Inflammatory macrophage treated with lipopolysaccharide for 1 hour (primary cell): Measurements from ENCODE around the gene SH3TC2.
A peak's percentile ranks its signal among the peaks of the same experiment; 100 is the strongest.

Source experiments
- DNase-seq, 2 donors: peaks; one replicate each; pipeline ENCODE4 v3.0.0-alpha.2; 2020 to 2022

The SH3TC2 gene

DNA sequence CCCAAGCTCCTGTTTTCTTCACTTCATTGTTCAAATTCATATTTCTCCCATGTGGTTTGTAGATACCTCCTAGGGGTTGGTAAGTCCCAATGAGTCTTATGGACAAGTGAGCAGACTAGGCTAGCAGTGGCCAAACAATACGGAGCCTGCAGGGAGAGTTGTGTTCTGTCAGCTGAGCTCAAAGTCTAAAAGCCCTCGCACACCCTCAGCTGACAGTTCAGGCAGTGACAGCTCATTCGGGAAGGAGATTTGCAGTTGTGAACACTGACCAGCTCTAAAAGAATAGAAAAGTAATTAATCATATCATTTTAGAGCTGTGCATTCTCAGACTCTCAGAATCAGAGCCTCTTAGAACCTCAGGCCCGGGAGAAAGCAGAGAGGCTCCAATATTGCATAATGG is 95.1 kb downstream of the SH3TC2 start:
- no peak for DNase-seq

DNA sequence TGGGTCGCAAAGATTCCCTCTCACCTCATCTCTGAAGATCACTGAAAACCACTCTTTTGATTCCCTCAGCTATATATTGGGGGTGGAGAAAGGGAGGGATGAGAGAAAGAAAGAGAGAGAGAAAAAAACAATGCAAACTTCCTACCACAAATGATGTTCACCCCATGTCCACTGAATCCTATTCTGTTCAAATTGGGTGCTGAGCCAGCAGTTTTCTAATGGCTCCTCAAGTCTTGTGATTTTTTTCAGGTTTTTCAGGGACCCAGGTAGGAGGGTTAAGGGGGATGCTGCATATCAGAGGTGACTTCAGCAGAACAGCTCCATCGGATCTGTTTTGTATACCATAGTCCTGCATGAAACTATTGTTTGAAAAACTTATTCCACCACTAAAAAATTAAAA is 95.9 kb downstream of the SH3TC2 start:
- DNase-seq = no peak

DNA sequence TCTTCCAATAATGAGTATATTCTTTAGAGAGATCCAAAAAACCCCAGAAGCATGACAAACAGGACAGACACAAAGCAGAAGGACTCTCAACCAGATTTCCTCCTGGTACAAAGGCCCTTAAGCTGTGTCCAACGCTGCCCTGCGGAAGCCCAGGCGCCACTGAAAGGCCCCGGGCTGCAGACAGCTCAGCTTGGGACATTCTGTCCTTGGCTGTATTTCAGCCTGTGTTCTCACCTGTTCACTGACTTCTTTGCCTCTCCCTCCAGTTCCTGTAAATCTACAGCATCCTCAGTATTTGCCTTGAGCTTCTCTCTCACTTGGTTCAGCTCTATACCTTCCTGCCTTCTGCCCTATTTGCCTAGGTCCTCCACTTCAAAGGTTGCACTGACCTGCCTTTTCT is 96.5 kb downstream of the SH3TC2 start:
- DNase-seq = no peak

DNA sequence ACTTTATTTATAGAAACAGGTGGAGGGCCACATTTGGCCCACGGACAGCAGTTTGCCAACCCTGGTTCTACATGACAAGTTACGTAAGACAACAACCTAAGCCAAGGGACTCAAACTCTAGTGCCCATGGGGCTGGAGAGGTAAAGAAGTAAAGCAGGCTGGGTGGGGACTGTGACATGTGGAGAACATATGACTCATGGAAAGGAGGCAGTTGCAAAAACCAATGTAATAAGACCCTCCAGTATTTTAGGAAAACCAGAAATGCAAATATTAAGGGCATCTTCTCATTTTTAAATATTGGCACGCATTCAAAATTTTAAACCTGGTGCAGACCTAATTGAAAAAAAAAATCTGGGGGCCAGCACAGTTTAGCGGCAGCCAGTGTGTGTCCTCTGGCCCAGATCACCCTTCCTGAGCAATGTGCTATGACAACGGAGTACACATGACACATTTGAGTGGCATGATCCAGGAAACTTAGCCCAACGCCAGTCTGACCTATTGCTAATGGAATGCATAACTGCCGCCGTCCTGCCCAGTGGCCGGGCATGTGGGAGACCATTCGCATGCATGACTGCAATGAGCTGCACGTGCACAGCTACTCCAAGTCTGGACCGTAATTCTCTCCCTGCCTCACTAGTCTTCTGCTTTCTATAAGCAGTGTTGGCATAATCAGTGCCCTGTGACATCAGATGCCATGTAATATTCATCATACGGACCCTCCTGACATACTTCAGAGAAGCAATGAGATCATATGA is 97.2 kb downstream of the SH3TC2 start:
- DNase-seq = no peak

DNA sequence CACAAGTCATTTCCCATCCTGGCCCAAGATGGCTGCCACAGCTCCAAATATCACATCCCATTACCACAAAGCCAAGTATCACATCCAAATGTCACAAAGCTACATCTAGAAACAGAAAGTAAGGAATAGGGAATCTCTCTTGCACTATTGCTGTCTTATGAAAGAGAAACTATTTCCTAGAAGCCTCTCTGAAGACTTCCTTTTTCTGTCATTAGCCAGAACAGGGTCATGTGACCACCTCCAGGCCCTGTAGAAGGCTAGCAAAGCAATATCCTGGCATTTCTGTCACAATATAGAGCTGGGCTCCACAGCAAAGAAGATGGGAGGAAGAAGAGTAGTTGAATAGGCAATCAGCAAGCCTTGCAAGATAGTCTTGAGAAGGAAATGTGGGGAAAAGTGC is 99.2 kb downstream of the SH3TC2 start:
- peak; percentile 84 to 91 for DNase-seq

DNA sequence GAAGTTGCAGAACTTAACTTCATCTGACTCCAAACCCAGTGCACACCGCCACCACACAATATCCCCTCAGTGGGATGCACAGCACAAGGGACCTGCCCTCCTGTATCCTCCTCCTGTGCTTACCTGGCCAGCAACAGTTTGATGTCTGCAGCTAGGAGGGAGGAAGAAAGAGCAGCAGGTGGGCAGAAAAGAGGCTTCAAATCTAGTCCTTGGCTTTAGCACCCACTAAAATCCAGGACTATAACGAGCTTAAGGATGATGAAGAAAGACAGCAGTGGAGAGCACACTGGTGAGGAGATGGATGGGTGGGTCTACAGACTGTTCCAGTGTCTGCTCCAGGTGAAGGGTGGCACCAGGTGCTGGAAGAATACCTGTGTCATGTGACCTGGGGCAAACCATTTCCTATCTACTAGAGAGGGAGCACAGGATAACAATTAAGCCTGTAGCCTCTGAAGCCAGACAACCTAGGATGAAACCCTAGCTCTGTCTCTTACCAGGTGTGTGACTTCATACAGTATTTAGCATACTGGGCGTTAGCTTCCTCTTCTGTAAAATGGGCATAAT is 100.0 kb downstream of the SH3TC2 start:
- DNase-seq = no peak

DNA sequence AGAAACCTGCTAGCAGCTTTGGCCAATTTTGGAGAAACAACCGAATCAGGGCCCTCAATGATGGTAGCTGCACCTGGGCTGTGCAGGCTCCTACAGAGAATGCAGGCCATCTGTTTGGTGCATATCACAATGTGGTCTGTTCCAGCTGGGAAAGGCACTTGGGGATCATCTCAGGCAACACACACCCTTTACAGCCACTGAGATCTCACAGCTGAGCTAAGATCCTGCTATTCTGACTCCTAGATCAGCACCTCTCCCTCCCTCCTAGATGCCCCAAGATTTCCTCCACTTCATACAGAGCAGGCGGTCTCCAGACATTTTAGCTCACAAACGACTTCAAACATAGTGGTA is 100.7 kb downstream of the SH3TC2 start:
- DNase-seq = no peak

DNA sequence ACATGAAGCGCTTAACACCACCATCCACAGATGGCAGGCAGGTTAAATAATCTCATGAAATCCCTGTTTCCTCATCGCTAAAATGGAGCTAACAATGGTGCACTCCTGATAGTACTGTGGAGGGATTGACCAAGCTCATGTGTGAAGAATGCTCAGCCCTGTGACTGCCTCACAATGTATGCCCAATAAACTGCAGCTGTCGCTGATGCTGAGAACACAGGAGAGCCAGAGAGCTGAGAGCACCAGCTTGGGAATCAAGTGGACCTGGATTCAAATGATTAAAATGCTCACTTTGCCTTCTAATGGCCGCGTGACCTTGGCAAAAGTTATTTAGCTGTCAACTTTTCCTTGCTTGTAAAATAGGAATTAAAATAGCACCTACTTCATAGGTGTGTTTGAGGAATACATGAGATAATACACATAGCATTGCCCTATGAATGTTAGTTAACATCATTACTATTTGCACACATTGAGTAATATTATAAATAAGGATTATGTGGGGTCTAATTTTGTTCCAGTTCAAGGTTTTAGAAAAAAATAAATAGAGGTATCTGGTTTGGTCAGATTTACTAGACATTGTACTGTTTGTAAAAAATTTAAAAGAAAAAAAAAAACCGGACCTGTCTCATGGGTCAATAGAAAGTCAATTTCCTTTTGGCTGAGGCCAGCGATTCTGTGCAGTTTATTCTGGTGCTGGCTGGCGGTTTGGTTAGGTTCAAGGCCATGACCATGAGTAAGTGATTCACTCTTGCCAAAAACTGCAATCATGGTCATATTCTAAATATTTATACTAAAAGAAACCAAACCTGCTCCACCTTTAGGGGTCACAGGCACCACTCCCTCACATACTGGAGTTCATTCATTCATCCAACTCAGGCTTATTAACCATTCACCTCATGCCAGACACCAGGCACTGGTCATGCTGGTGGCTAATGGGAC is 101.3 kb downstream of the SH3TC2 start:
- no peak for DNase-seq

DNA sequence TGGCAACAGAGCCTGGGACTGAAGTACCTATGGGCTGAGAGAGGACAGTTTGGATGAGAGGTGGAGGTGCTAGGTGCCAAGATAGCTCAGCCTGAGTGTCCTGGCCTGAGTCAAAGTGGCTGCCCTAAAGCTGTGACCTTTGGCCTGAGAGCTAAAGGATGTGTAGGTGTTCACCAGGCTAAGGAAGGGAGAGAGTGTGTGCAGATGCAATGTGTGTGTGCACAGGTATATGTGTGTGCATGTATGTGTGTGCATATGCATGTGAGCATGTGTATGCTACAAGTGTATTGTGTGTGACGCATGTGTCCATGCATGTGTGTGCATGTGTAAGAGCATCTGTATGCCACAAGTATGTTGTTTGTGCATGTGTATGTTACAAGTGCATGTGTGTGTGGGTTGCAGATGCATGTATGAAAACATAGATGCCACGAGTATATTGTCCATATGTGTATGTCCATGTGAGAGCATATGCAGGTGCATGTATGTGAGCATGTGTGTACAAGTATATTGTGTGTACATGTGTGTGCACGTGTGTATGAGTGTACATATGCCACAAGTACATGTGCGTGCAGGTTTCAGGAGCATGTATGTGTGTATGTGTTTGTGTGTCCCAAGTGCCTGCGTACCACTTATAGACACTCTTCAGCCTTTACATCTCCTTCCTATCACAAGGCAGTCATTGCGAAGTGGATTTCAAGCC is 102.6 kb downstream of the SH3TC2 start:
- DNase-seq = no peak

DNA sequence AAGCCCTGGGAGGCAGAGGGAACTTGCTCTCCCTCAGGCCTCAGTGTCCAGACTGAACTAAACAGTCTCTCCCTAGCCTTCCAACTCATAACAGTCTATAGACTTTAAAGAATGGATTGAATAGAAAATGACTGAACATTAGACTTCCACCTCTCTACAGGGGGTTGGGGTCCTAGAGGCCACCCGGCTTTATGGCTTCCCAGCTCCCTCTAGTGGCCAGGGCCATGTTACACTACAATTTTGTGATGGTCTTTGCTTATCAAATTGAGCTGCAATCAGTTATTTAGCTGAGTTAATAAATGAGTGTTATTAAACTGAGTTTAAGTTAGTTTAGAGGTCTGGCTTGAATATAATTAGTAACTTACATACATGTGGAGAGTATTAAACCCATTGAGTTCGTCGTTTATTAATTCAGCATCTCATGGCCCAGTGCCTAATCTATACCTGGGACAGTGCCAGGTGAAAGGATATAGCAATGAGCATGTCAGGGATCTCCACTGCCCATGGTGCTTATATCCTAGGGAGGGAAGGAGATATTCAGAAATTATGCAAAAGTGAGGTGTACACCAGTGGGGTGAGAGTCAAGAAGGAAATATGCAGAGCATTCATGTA is 105.2 kb downstream of the SH3TC2 start:
- DNase-seq = peak; percentile 10 to 71

DNA sequence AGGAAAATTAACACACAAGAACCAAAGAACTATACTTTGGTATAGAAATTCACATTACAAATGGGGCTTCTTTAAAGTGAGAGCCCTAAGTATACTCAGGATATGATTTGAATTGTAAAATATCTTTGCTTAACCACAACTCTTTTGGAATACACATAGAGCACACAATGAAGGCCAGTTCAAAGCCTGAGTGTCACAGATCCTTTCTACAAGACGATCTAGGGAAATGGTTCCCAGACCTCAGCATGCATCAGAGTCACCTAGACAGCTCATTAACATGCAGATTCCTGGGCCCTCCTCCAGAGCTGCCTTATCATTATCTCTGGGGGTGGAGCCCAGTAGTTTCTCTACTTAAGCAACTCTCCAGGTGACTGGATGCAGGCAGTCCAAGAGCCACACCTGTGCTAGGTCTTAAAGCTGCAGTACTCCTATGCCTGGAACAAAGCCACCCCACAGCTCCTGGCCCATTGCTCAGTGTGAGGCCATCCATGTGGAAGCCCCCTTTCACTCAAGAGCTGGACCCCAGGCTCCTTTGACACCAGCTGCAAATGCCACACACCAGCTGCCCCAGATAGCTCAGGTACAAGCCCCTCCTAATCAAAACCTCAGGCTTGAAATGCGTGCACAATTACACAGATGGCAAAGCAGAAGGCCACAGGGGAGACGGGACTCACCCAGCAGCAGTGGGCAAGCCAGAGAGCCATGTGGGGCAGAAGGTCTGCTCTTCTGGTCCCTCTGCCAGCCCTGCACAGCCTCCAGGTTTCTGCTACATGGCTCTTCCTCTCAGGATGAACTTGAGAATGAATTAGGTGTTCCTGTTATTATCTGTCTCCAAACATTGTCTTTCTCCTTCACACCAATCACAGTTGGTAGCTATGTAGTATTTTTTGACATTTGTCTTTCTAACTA is 106.1 kb downstream of the SH3TC2 start:
- DNase-seq = no peak
